OCI-LY1 (cell line): ENCODE data around the gene RPL37.
"Not testable (repeated sequence)": the region's sequence is repeated elsewhere in the genome, so short reads cannot be mapped to it uniquely, and the experiment has no call there.

ENCODE experiments used
- H2AFZ ChIP-seq: fragments of 200-600 bp; sonication (generic), shearing (Covaris generic); 2 replicates; pipeline ENCODE4 v1.6.0; 2014; ENCODE audit warnings: antibody characterized with exemption, mild to moderate bottlenecking, low read length
- H3F3A ChIP-seq: fragments of 200-600 bp; sonication (generic), shearing (Covaris generic); 2 replicates; pipeline ENCODE4 v1.6.0; 2014; ENCODE audit warnings: mild to moderate bottlenecking, antibody characterized with exemption, low read length, moderate library complexity; ENCODE audit not compliant: insufficient read depth
- H3K27ac ChIP-seq: fragments of 200-600 bp; sonication (generic); 2 replicates; pipeline ENCODE4 v1.5.1; 2014; ENCODE audit warnings: low read length, mixed run types, mild to moderate bottlenecking, low read depth; ENCODE audit not compliant: poor library complexity, severe bottlenecking
- H3K27me3 ChIP-seq: fragments of 200-600 bp; sonication (generic); 2 replicates; pipeline ENCODE4 v1.6.0; 2014; ENCODE audit warnings: antibody characterized with exemption, mild to moderate bottlenecking, low read length, moderate library complexity; ENCODE audit not compliant: insufficient read depth
- H3K36me3 ChIP-seq: fragments of 200-600 bp; sonication (generic); 2 replicates; pipeline ENCODE4 v1.6.1; 2014; ENCODE audit warnings: mild to moderate bottlenecking, antibody characterized with exemption, low read length, moderate library complexity, mixed read lengths; ENCODE audit not compliant: insufficient read depth
- H3K4me1 ChIP-seq: fragments of 200-600 bp; sonication (generic); 2 replicates; pipeline ENCODE4 v1.5.1; 2014; ENCODE audit warnings: mild to moderate bottlenecking, low read length, moderate library complexity; ENCODE audit not compliant: insufficient read depth, severe bottlenecking
- H3K4me2 ChIP-seq: fragments of 200-600 bp; sonication (generic), shearing (Covaris generic); 2 replicates; pipeline ENCODE4 v1.6.1; 2014; ENCODE audit warnings: low read length
- H3K4me3 ChIP-seq: fragments of 200-600 bp; sonication (generic); 2 replicates; pipeline ENCODE4 v1.5.1; 2014; ENCODE audit warnings: low read length, low read depth, mild to moderate bottlenecking, mixed read lengths; ENCODE audit not compliant: poor library complexity, severe bottlenecking
- H3K79me2 ChIP-seq: fragments of 200-600 bp; shearing (Covaris generic); 2 replicates; pipeline ENCODE4 v1.6.1; 2016; ENCODE audit warnings: mixed run types, low read length, mixed read lengths; ENCODE audit not compliant: insufficient read depth
- H3K9ac ChIP-seq: fragments of 200-600 bp; sonication (generic), shearing (Covaris generic); 2 replicates; pipeline ENCODE4 v1.6.1; 2014; ENCODE audit warnings: mild to moderate bottlenecking, low read length, mixed read lengths
- H3K9me2 ChIP-seq: fragments of 200-600 bp; sonication (generic), shearing (Covaris generic); 2 replicates; pipeline ENCODE4 v1.6.1; 2014; ENCODE audit warnings: low read depth, mild to moderate bottlenecking, low read length, mixed read lengths
- H3K9me3 ChIP-seq: fragments of 200-600 bp; shearing (Covaris generic); 2 replicates; pipeline ENCODE4 v1.6.1; 2014; ENCODE audit warnings: low read length, mixed read lengths
- H4K20me1 ChIP-seq: fragments of 200-600 bp; sonication (generic), shearing (Covaris generic); 2 replicates; pipeline ENCODE4 v1.6.0; 2016; ENCODE audit warnings: mild to moderate bottlenecking, low read length; ENCODE audit not compliant: insufficient read depth
- EZH2 ChIP-seq: fragments of 200-600 bp; sonication (generic), shearing (Covaris generic); IDR thresholded peaks from 2 replicates; pipeline ENCODE4 v1.8.0; 2017; ENCODE audit warnings: borderline replicate concordance, mixed run types, mild to moderate bottlenecking, antibody characterized with exemption, low read length, moderate library complexity, mixed read lengths
- TF ChIP-seq, protein P1 (sequence below): fragments of 200-600 bp; sonication (generic), shearing (Covaris generic); IDR thresholded peaks from 2 replicates; pipeline ENCODE4 v1.5.1; 2017; ENCODE audit warnings: mild to moderate bottlenecking, antibody characterized with exemption, low read length, moderate library complexity, mixed read lengths

The RPL37 gene

DNA sequence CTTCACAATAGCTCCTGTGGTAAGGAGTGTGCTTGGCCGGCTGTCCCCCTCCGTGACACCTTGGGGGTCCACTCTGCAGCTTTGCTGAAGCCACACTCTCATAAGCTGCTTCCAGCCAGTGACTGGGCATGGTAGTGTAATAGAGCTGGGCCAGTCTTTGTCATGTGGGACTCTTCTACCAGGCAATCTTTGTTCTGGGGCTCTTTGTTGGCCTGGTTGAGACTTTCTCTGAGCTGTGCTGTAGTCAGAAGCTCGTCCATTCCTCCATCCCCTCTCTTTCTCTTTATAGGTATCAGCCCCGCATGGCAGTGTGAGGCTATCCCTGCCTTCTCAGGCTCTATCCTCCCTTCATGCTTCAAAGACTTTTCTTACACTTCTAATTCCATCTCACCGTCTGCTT, 31.8 kb upstream of the RPL37 start:
- Histone ChIP-seq H3K9me2 (no peaks in the 10 kb centered on the region), H3K4me3 (no peak overlapping the region), H3K4me2 (no peak overlapping the region), H3K9ac (no peak overlapping the region), H4K20me1 (no peaks in the 10 kb centered on the region), H2AFZ (no peak overlapping the region), H3K4me1 (no peaks in the 10 kb centered on the region), H3K9me3 (no peaks in the 10 kb centered on the region), H3K36me3 (no peaks in the 10 kb centered on the region), H3K79me2 (no peaks in the 10 kb centered on the region), H3F3A (no peaks in the 10 kb centered on the region), H3K27ac (no peak overlapping the region), H3K27me3 (no peaks in the 10 kb centered on the region)
- TF ChIP-seq, protein P1, sequence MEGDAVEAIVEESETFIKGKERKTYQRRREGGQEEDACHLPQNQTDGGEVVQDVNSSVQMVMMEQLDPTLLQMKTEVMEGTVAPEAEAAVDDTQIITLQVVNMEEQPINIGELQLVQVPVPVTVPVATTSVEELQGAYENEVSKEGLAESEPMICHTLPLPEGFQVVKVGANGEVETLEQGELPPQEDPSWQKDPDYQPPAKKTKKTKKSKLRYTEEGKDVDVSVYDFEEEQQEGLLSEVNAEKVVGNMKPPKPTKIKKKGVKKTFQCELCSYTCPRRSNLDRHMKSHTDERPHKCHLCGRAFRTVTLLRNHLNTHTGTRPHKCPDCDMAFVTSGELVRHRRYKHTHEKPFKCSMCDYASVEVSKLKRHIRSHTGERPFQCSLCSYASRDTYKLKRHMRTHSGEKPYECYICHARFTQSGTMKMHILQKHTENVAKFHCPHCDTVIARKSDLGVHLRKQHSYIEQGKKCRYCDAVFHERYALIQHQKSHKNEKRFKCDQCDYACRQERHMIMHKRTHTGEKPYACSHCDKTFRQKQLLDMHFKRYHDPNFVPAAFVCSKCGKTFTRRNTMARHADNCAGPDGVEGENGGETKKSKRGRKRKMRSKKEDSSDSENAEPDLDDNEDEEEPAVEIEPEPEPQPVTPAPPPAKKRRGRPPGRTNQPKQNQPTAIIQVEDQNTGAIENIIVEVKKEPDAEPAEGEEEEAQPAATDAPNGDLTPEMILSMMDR = no peak
- TF ChIP-seq EZH2 = no peak

DNA sequence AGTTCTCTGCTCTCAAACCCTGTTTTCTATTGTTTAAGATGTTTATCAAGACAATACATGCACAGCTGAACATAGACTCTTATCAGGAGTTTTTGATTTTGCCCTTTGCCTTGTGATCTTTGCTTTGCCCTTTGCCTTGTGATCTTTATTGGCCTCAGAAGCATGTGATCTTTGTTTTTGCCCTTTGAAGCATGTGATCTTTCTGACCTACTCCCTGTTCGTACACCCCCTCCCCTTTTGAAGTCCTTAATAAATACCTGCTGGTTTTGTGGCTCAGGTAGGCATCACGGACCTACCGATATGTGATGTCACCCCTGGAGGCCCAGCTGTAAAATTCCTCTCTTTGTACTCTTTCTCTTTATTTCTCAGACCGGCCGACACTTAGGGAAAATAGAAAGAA, 30.0 kb upstream of the RPL37 start:
- not testable (repeated sequence) for H3K4me1 ChIP-seq, H3K9me2 ChIP-seq, H3K9ac ChIP-seq, H3F3A ChIP-seq, H3K4me2 ChIP-seq, H3K4me3 ChIP-seq, H2AFZ ChIP-seq, H3K27ac ChIP-seq, H3K79me2 ChIP-seq, H4K20me1 ChIP-seq, H3K27me3 ChIP-seq, H3K9me3 ChIP-seq, H3K36me3 ChIP-seq

DNA sequence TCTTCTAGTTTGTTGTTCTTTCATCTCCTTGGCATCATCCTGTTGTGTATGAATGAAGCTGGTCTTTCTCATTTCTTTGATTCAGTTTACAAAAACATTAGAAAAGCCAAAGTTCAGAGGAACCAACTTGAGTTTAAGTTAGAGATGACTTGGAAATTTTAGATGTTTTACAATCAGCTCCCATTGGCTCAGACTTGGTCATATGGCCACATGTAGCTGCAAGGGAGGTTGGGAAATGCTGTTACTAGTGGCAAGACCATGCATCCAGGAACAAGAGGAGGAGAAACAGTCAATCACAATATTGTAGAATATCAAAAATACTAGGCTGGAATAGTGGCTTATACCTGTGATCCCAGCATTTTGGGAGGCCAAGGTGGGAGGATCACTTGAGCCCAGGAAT, 25.7 kb upstream of the RPL37 start:
- Histone ChIP-seq H3K9ac (no peak overlapping the region), H3K36me3 (no peaks in the 10 kb centered on the region), H3K9me3 (no peaks in the 10 kb centered on the region), H3K79me2 (no peaks in the 10 kb centered on the region), H4K20me1 (no peaks in the 10 kb centered on the region), H3K27me3 (no peaks in the 10 kb centered on the region), H3K4me1 (no peaks in the 10 kb centered on the region), H2AFZ (no peak overlapping the region), H3K4me3 (no peak overlapping the region), H3K9me2 (no peaks in the 10 kb centered on the region), H3K4me2 (no peak overlapping the region), H3F3A (no peaks in the 10 kb centered on the region), H3K27ac (no peak overlapping the region)
- no peak for TF ChIP-seq EZH2
- TF ChIP-seq, protein P1 = no peak

DNA sequence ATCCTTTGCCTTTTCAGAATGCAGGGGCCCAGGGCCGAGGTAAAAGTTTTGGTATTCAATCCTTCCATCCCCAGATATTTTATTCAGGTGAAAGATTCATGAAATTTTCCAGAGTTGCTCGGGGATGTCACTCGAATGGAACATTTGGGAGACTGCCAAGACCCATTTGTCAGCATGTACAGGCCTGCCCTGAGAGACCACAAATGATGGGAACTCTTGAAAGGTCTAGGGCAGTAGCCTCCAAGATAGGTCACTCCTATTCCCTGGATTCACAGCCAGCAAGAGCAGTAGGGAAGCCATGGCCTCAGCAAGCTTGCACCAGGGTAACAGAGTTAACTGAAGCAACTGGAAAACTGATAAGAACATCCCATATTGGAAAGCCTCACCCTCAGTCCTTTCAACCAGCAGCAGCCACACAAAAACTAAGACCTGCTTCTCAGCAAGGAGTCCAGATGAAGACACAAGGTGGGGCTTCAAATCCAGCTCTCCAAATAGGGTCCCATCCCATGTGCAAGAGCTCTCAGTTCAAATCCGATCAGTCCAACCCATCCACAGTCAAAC, 18.7 kb upstream of the RPL37 start:
- no peaks in the 10 kb centered on the region for H3K9me3 ChIP-seq
- H3K27me3 ChIP-seq = no peaks in the 10 kb centered on the region
- H3K79me2 ChIP-seq = no peaks in the 10 kb centered on the region
- H3K4me2 ChIP-seq = no peak overlapping the region
- H3K36me3 ChIP-seq = no peaks in the 10 kb centered on the region
- no peaks in the 10 kb centered on the region for H4K20me1 ChIP-seq
- H3K27ac ChIP-seq = no peak overlapping the region
- no peaks in the 10 kb centered on the region for H3K4me1 ChIP-seq
- H2AFZ ChIP-seq = no peak overlapping the region
- TF ChIP-seq, protein P1 = no peak
- no peak for TF ChIP-seq EZH2
- H3F3A ChIP-seq = no peaks in the 10 kb centered on the region
- H3K4me3 ChIP-seq = no peak overlapping the region
- no peaks in the 10 kb centered on the region for H3K9me2 ChIP-seq
- no peak overlapping the region for H3K9ac ChIP-seq
